Lung (tissue), 12 donors: ENCODE results near the gene ASTN2. TPM values are rescaled to one million over a fixed set of nuclear protein-coding genes. Genes with fewer than 3 reads are reported as not detected.
A peak's percentile ranks its signal among the peaks of the same experiment; 100 is the strongest.

Source experiments
- ATAC-seq: fragments of 200-7000 bp; cut with Tn5 transposase; one replicate; pipeline ENCODE4 v1.9.1; 2020; ENCODE audit warnings: moderate number of reproducible peaks; ENCODE audit not compliant: insufficient read depth, low FRiP score
- DNase-seq, 3 donors: peaks; one replicate each; pipeline ENCODE4 v3.0.0-alpha.2; 2013 to 2017
- H3K27ac ChIP-seq, 2 donors: one replicate each; pipeline ENCODE4 v1.5.1; 2013; ENCODE audit warnings: mild to moderate bottlenecking in 2 of 2, moderate library complexity in 2 of 2, control low read depth in 1 of 2, inconsistent platforms in 1 of 2, low read depth in 1 of 2, low read length in 1 of 2
- H3K27me3 ChIP-seq, 3 donors: one replicate each; pipeline ENCODE4 v1.5.1; 2013; ENCODE audit warnings: low read length in 2 of 3; ENCODE audit not compliant: control insufficient read depth in 3 of 3, insufficient read depth in 3 of 3
- H3K36me3 ChIP-seq, 4 donors: one replicate each; pipeline ENCODE4 v1.5.1; 2013; ENCODE audit warnings: low read length in 4 of 4, mild to moderate bottlenecking in 1 of 4, moderate library complexity in 1 of 4; ENCODE audit not compliant: control insufficient read depth in 4 of 4, insufficient read depth in 4 of 4
- H3K4me1 ChIP-seq, 5 donors: one replicate each; pipeline ENCODE4 v1.5.1; 2013; ENCODE audit warnings: low read length in 5 of 5, mild to moderate bottlenecking in 2 of 5, moderate library complexity in 1 of 5; ENCODE audit not compliant: control insufficient read depth in 5 of 5, insufficient read depth in 5 of 5
- H3K4me3 ChIP-seq: one replicate; pipeline ENCODE4 v1.5.1; 2013; ENCODE audit warnings: mild to moderate bottlenecking, control low read depth, moderate library complexity
- H3K9ac ChIP-seq, 2 donors: one replicate each; pipeline ENCODE4 v1.5.1; 2013; ENCODE audit warnings: low read length in 2 of 2, control low read depth in 1 of 2; ENCODE audit not compliant: insufficient read depth in 1 of 2
- H3K9me3 ChIP-seq, 4 donors: one replicate each; pipeline ENCODE4 v1.5.1; 2013; ENCODE audit warnings: low read length in 3 of 4, mild to moderate bottlenecking in 1 of 4, moderate library complexity in 1 of 4; ENCODE audit not compliant: control insufficient read depth in 4 of 4, insufficient read depth in 3 of 4
- CTCF ChIP-seq: IDR thresholded peaks from 2 replicates; pipeline ENCODE4 v1.5.1; 2012; ENCODE audit warnings: mild to moderate bottlenecking; ENCODE audit errors: control extremely low read depth, extremely low read depth
- WGBS, 2 donors: extraction: QIAGEN DNeasy Blood & Tissue Kit; methylation state at CpG; one replicate each; pipeline ENCODE4 v1.1.7; 2013; 5-methylcytosine and 5-hydroxymethylcytosine counted together
- polyA plus RNA-seq, 2 donors: library from polyadenylated mRNA; stranded (reverse); fragments of 200-250 nt; gene quantifications; one replicate each; pipeline ENCODE4 v1.2.1, GENCODE V29; 2013
- total RNA-seq, 2 donors: library from RNA; depleted of rRNA in 1 of 2; stranded (reverse); fragments of >200 nt in 1 of 2; gene quantifications; one replicate each; pipeline ENCODE4 v1.2.1, GENCODE V29; 2014 to 2021
- donor health status: control.
- donor health status: control.
- donor health status: Bipolar disorder and iron deficiency.
- donor health status: healthy.
- donor health status: DM: yes; HTN: yes; CAD: no.

The ASTN2 gene
- total and polyA plus RNA-seq, 4 donors: 1.4 to 7.0 (median 3.3) TPM

DNA sequence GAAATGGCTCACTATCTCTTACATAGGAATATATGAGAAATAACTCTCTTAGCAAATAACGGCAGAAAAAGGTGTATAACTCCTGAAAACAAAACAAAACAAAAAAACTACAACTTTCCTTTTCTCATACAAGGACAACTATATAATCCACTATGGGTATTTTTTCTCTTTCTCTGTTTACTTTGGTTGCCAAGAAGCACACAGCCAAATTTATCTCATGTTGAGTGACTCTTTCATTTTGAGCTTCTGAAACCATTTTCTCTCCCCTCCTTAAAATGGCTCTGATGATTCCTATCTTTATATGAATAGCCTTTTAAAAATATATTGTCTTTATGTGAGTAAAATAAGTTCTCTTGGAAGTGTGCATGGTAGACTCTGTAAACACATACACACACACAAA lies 599.0 kb downstream of the ASTN2 start:
- DNase-seq: no peak
- no peak overlapping the region for H3K27ac ChIP-seq
- no peak overlapping the region for H3K9ac ChIP-seq
- no peaks in the 10 kb centered on the region for H3K36me3 ChIP-seq
- ATAC-seq: no peak
- 88 to 100% methylated on average over 1 of the region's 1 CpG for WGBS, 2 donors
- no peaks in the 10 kb centered on the region for H3K27me3 ChIP-seq
- no peaks in the 10 kb centered on the region for H3K9me3 ChIP-seq
- no peak for TF ChIP-seq CTCF
- H3K4me1 ChIP-seq: no peaks in the 10 kb centered on the region
- H3K4me3 ChIP-seq: no peak overlapping the region

DNA sequence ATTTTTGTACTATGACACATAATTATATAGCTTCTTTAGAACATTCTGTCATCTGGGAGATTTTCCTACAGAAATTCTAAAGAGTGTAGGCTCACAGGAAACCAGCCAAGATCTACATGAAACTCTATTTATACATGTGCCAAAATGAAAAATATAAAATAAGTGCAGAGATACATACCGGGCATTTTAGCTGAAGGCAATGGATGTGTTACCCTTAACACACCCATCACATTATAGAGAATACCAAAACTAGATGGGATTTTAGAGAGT lies 601.9 kb downstream of the ASTN2 start:
- Histone ChIP-seq H3K9me3 (no peaks in the 10 kb centered on the region), H3K27ac (no peak overlapping the region), H3K4me1 (no peaks in the 10 kb centered on the region), H3K27me3 (no peaks in the 10 kb centered on the region), H3K9ac (no peak overlapping the region), H3K36me3 (no peaks in the 10 kb centered on the region), H3K4me3 (no peak overlapping the region)
- no peak for TF ChIP-seq CTCF
- no peak for ATAC-seq
- 68 to 81% methylated on average over 1 of the region's 1 CpG for WGBS, 2 donors
- no peak for DNase-seq

DNA sequence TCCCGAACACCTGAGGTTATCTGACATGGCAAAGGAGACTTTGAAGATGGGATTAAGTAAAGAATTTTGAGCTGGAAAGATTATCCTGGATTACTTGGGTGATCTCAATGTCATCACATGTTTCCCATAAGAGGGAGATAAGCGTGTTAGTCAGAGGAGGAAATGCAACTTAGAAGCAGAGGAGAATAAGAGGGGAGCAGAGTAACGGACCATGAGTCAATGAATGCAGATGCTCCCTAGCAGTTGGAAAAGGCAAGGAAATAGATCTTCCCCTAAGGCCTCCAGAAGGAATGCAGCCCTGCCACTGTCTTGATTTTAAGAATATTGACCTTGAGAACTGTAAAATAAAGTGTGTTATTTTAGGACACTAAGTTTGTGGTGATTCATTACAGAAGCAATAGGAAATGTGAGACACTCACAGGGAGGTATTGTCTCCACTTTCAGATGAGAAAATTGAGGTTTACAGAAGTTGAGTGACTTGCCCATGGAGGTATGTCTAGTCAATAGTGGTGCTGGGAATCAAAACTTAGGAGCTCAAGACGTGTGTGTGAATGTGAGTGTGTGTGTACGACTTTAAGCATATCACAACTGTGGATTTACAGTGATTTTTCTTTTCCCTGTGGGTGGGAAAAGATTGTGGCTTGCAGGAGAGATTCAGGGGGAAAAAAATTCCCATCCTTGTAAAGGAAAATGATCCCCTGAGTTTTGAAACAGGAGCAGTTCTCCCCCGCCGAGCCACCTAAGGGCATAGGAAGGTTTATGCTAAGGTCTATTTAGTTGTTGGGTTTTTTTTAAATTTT lies 602.4 kb downstream of the ASTN2 start:
- Histone ChIP-seq H3K9me3 (no peaks in the 10 kb centered on the region), H3K27ac (no peak overlapping the region), H3K27me3 (no peaks in the 10 kb centered on the region), H3K4me1 (no peaks in the 10 kb centered on the region), H3K9ac (no peak overlapping the region), H3K4me3 (no peak overlapping the region), H3K36me3 (no peaks in the 10 kb centered on the region)
- TF ChIP-seq CTCF: no peak
- ATAC-seq (no peak), DNase-seq (no peak)
- WGBS, 2 donors: 71 to 82% methylated on average over 7 of the region's 7 CpGs

DNA sequence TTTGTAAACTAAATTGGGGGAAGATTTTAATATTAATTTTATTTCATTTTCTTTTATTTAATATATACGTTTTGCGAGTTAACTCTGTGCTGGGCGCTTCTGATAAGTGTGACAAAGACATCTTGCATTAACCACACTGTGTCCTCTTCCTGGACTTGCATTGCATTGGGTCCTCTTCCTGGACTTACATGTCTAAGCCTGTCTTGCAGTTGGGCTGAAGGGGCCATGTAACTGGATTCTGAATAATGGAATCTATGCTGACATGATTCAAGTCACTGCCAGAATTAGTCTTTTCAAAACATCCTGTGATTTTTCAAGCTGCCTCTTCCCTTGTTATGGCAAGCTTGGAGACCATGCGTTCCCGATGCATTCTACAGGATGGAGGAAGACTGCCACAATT lies 605.2 kb downstream of the ASTN2 start:
- no peak overlapping the region for H3K9ac ChIP-seq
- H3K27me3 ChIP-seq: no peaks in the 10 kb centered on the region
- H3K4me1 ChIP-seq: no peaks in the 10 kb centered on the region
- H3K4me3 ChIP-seq: no peak overlapping the region
- peak in 1 of 3 donors; percentile 40 for DNase-seq
- no peak for ATAC-seq
- WGBS, 2 donors: 54 to 59% methylated on average over 5 of the region's 5 CpGs
- H3K36me3 ChIP-seq: no peaks in the 10 kb centered on the region
- no peak overlapping the region for H3K27ac ChIP-seq
- TF ChIP-seq CTCF: no peak
- H3K9me3 ChIP-seq: no peaks in the 10 kb centered on the region
